Duodenal mucosa (tissue), 2 donors: ENCODE measurements around the gene ANO7.
A peak's percentile ranks its signal among the peaks of the same experiment; 100 is the strongest.

Experiments
- H3K27ac ChIP-seq: one replicate; pipeline ENCODE4 v1.7.0; 2013; ENCODE audit warnings: low read depth, low read length
- H3K27me3 ChIP-seq, 2 donors: one replicate each; pipeline ENCODE4 v1.7.0; 2013; ENCODE audit warnings: low read length in 2 of 2, control low read depth in 1 of 2; ENCODE audit not compliant: insufficient read depth in 2 of 2, control insufficient read depth in 1 of 2
- H3K36me3 ChIP-seq, 2 donors: one replicate each; pipeline ENCODE4 v1.7.0; 2013; ENCODE audit warnings: low read length in 2 of 2, control low read depth in 1 of 2; ENCODE audit not compliant: insufficient read depth in 2 of 2, control insufficient read depth in 1 of 2
- H3K4me1 ChIP-seq, 2 donors: one replicate each; pipeline ENCODE4 v1.7.0; 2013; ENCODE audit warnings: low read length in 2 of 2, control low read depth in 1 of 2; ENCODE audit not compliant: insufficient read depth in 2 of 2, control insufficient read depth in 1 of 2
- H3K4me3 ChIP-seq, 2 donors: one replicate each; pipeline ENCODE4 v1.7.0; 2013; ENCODE audit warnings: low read length in 2 of 2, low read depth in 1 of 2
- H3K9ac ChIP-seq, 2 donors: one replicate each; pipeline ENCODE4 v1.7.0; 2013; ENCODE audit warnings: low read length in 2 of 2, low read depth in 1 of 2
- H3K9me3 ChIP-seq, 2 donors: one replicate each; pipeline ENCODE4 v1.7.0; 2013; ENCODE audit warnings: low read length in 2 of 2, control low read depth in 1 of 2; ENCODE audit not compliant: control insufficient read depth in 1 of 2

ANO7 gene

GRCh38 chr2:241179899-241180298 lies 8.6 kb upstream of the ANO7 start:
- Histone ChIP-seq H3K27me3 (no peaks in the 10 kb centered on the region), H3K4me3 (no peak overlapping the region), H3K36me3 (peaks cover 14 to 50% of the 10 kb centered on the region in 2 donors), H3K9ac (no peak overlapping the region), H3K4me1 (no peaks in the 10 kb centered on the region), H3K27ac (no peak overlapping the region), H3K9me3 (no peaks in the 10 kb centered on the region)

- H3K27ac ChIP-seq, result no peak overlapping the region
- H3K27me3 ChIP-seq, result no peaks in the 10 kb centered on the region
- H3K4me3 ChIP-seq, result no peak overlapping the region
- no peaks in the 10 kb centered on the region for H3K4me1 ChIP-seq
- H3K36me3 ChIP-seq, result peaks cover 14 to 45% of the 10 kb centered on the region in 2 donors
- no peaks in the 10 kb centered on the region for H3K9me3 ChIP-seq
- H3K9ac ChIP-seq, result no peak overlapping the region
These were observed 8.0 kb upstream of the ANO7 start for GRCh38 chr2:241180495-241180894.

- Histone ChIP-seq H3K27me3 (no peaks in the 10 kb centered on the region), H3K4me1 (no peaks in the 10 kb centered on the region), H3K9me3 (no peaks in the 10 kb centered on the region), H3K27ac (no peak overlapping the region), H3K9ac (no peak overlapping the region), H3K36me3 (peaks cover 14 to 37% of the 10 kb centered on the region in 2 donors), H3K4me3 (no peak overlapping the region)
These were observed 6.4 kb upstream of the ANO7 start for GRCh38 chr2:241182126-241182525.

- no peak overlapping the region for H3K27ac ChIP-seq
- H3K9me3 ChIP-seq, result no peaks in the 10 kb centered on the region
- H3K4me3 ChIP-seq, result no peak overlapping the region
- peaks cover 12 to 35% of the 10 kb centered on the region in 2 donors for H3K36me3 ChIP-seq
- no peaks in the 10 kb centered on the region for H3K27me3 ChIP-seq
- H3K9ac ChIP-seq, result no peak overlapping the region
- H3K4me1 ChIP-seq, result no peaks in the 10 kb centered on the region
These were observed 5.8 kb upstream of the ANO7 start for GRCh38 chr2:241182531-241183133.

- H3K27ac ChIP-seq, result no peak overlapping the region
- H3K9me3 ChIP-seq, result no peaks in the 10 kb centered on the region
- H3K4me1 ChIP-seq, result peaks cover 0 to 3% of the 10 kb centered on the region in 2 donors
- no peaks in the 10 kb centered on the region for H3K27me3 ChIP-seq
- H3K9ac ChIP-seq, result no peak overlapping the region
- no peak overlapping the region for H3K4me3 ChIP-seq
- H3K36me3 ChIP-seq, result peaks cover 8 to 30% of the 10 kb centered on the region in 2 donors
These were observed 5.3 kb upstream of the ANO7 start for GRCh38 chr2:241183221-241183620.

- peaks cover 0 to 23% of the 10 kb centered on the region in 2 donors for H3K36me3 ChIP-seq
- no peaks in the 10 kb centered on the region for H3K9me3 ChIP-seq
- peaks cover 0 to 4% of the 10 kb centered on the region in 2 donors for H3K4me1 ChIP-seq
- no peaks in the 10 kb centered on the region for H3K27me3 ChIP-seq
- no peak overlapping the region for H3K27ac ChIP-seq
- H3K9ac ChIP-seq, result no peak overlapping the region
- H3K4me3 ChIP-seq, result no peak overlapping the region
These were observed 3.6 kb upstream of the ANO7 start for GRCh38 chr2:241184901-241185300.

GRCh38 chr2:241185961-241186360 lies 2.5 kb upstream of the ANO7 start:
- no peaks in the 10 kb centered on the region for H3K9me3 ChIP-seq
- no peak overlapping the region for H3K4me3 ChIP-seq
- no peaks in the 10 kb centered on the region for H3K27me3 ChIP-seq

GRCh38 chr2:241187101-241187917 lies 1.2 kb upstream of the ANO7 start:
- H3K9me3 ChIP-seq, result no peaks in the 10 kb centered on the region
- H3K27ac ChIP-seq, result no peak overlapping the region
- peaks cover 0 to 14% of the 10 kb centered on the region in 2 donors for H3K36me3 ChIP-seq
- no peak overlapping the region for H3K4me3 ChIP-seq
- no peak overlapping the region for H3K9ac ChIP-seq
- H3K27me3 ChIP-seq, result no peaks in the 10 kb centered on the region
- H3K4me1 ChIP-seq, result peaks cover 0 to 4% of the 10 kb centered on the region in 2 donors

More at GRCh38 chr2:241185961-241186360, 2.5 kb upstream of the ANO7 start:
- Histone ChIP-seq H3K36me3 (peaks cover 0 to 18% of the 10 kb centered on the region in 2 donors), H3K4me1 (peaks cover 0 to 4% of the 10 kb centered on the region in 2 donors), H3K27ac (no peak overlapping the region), H3K9ac (no peak overlapping the region)

- H3K36me3 ChIP-seq, result peaks cover 0 to 8% of the 10 kb centered on the region in 2 donors
- no peak overlapping the region for H3K9ac ChIP-seq
- peak overlapping the region in 1 of 2 donors; percentile 17 for H3K4me3 ChIP-seq
- H3K27me3 ChIP-seq, result no peaks in the 10 kb centered on the region
- H3K27ac ChIP-seq, result no peak overlapping the region
- H3K4me1 ChIP-seq, result peaks cover 0 to 4% of the 10 kb centered on the region in 2 donors
- H3K9me3 ChIP-seq, result no peaks in the 10 kb centered on the region
These were observed 601 bp upstream of the ANO7 start for GRCh38 chr2:241187918-241188234.

- Histone ChIP-seq H3K27ac (no peak overlapping the region), H3K4me1 (peaks cover 0 to 4% of the 10 kb centered on the region in 2 donors), H3K36me3 (no peaks in the 10 kb centered on the region), H3K9ac (no peak overlapping the region), H3K27me3 (no peaks in the 10 kb centered on the region), H3K9me3 (no peaks in the 10 kb centered on the region), H3K4me3 (no peak overlapping the region)
These were observed 797 bp downstream of the ANO7 start for GRCh38 chr2:241189093-241189855.
